ENCODE measurements around the gene KPNA6. TPM values are rescaled to one million over a fixed set of nuclear protein-coding genes. Genes with fewer than 3 reads are reported as not detected.

The KPNA6 gene
- polyA plus RNA-seq, 1 donor (not counting 4 experiments of a cell fraction or from before 2014, with no cell fraction given): 42.6 TPM

GRCh38 chr1:32184650-32185049 is 76.8 kb downstream of the KPNA6 start:
- FAIRE-seq: no peak
- peaks cover 15% of the 10 kb centered on the region for H3K4me1 ChIP-seq (ENCODE audit: control insufficient read depth, extremely low read depth, insufficient read depth, low read length)

DNA sequence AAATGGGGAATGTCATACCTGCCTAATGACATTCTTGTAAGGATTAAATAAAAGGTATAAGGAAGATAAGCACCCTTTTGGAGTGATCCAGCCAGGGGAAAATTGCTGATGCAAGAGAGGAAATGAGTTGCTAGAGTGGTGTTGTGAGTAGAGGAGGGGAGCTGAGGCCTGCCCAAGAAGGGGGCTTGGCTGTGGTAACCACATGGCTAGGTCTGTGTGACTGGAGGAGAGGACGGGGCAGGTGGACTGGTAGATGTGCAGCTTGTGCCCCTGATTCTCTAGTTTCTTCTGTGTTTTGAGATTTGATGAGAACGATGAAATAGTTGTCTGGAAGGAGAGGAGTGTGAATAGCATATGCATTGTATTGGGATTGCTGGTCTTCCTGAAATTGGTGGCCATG is 78.2 kb downstream of the KPNA6 start:
- peak overlapping the region; percentile 2 for H3K27ac ChIP-seq (ENCODE audit: control insufficient read depth, insufficient read depth, low read length)
- H3K9me3 ChIP-seq (ENCODE audit: control insufficient read depth, low read depth, low read length): no peaks in the 10 kb centered on the region
- peaks cover 29 to 70% of the 10 kb centered on the region in 2 experiments for H3K36me3 ChIP-seq (ENCODE audit: control insufficient read depth in 2 of 2, extremely low read depth in 1 of 2, insufficient read depth in 2 of 2, low read length in 2 of 2)
- H3K4me3 ChIP-seq (ENCODE audit: control insufficient read depth in 2 of 3, extremely low read depth in 1 of 3, insufficient read depth in 2 of 3, low read depth in 1 of 3, low read length in 3 of 3): no peak overlapping the region
- peaks cover 56% of the 10 kb centered on the region for H3K79me2 ChIP-seq (ENCODE audit: control insufficient read depth, insufficient read depth, low read length)
- dilution Hi-C loops (cut with MboI; ENCODE audit: extremely low pct_ligation_motif_present, low sequenced_read_pairs): no loop called here
- peaks cover 4% of the 10 kb centered on the region for H4K20me1 ChIP-seq (ENCODE audit: control insufficient read depth, extremely low read depth, insufficient read depth, low read length)
- H2AFZ ChIP-seq (ENCODE audit: control insufficient read depth, low read length): no peak overlapping the region
- H3K4me2 ChIP-seq (ENCODE audit: control insufficient read depth, extremely low read depth, insufficient read depth, low read depth, low read length): no peak overlapping the region
- no peak overlapping the region for H3K9ac ChIP-seq (ENCODE audit: control insufficient read depth, extremely low read depth, insufficient read depth, low read length)
- DNase-seq (ENCODE audit: low read depth, low spot score): no peak
- TF ChIP-seq CTCF (optimal IDR thresholded peaks at IDR 0.05 in 1 of 3, IDR thresholded peaks at IDR 0.05 in 1 of 3, conservative IDR thresholded peaks at IDR 0.05 in 1 of 3; ENCODE audit: extremely low read depth in 1 of 3, insufficient read depth in 2 of 3, low read length in 3 of 3) (no peak), EZH2 (IDR thresholded peaks at IDR 0.05; ENCODE audit: low read length) (no peak)
- H3K27me3 ChIP-seq (ENCODE audit: control insufficient read depth, extremely low read depth, insufficient read depth, low read length): no peaks in the 10 kb centered on the region
- H3K4me1 ChIP-seq (ENCODE audit: control insufficient read depth, extremely low read depth, insufficient read depth, low read length): peaks cover 11% of the 10 kb centered on the region
- H3K9me1 ChIP-seq (ENCODE audit: control insufficient read depth, extremely low read depth, insufficient read depth, low read length): peaks cover 7% of the 10 kb centered on the region
- no peak for FAIRE-seq

More at GRCh38 chr1:32184650-32185049, 76.8 kb downstream of the KPNA6 start:
- no peak overlapping the region for H3K27ac ChIP-seq (ENCODE audit: control insufficient read depth, insufficient read depth, low read length)
- TF ChIP-seq CTCF (optimal IDR thresholded peaks at IDR 0.05 in 1 of 3, IDR thresholded peaks at IDR 0.05 in 1 of 3, conservative IDR thresholded peaks at IDR 0.05 in 1 of 3; ENCODE audit: extremely low read depth in 1 of 3, insufficient read depth in 2 of 3, low read length in 3 of 3) (no peak), EZH2 (IDR thresholded peaks at IDR 0.05; ENCODE audit: low read length) (no peak)
- no peak overlapping the region for H3K9ac ChIP-seq (ENCODE audit: control insufficient read depth, extremely low read depth, insufficient read depth, low read length)
- H3K36me3 ChIP-seq (ENCODE audit: control insufficient read depth in 2 of 2, extremely low read depth in 1 of 2, insufficient read depth in 2 of 2, low read length in 2 of 2): peaks cover 23 to 62% of the 10 kb centered on the region in 2 experiments
- peaks cover 65% of the 10 kb centered on the region for H3K79me2 ChIP-seq (ENCODE audit: control insufficient read depth, insufficient read depth, low read length)
- peaks cover 7% of the 10 kb centered on the region for H3K9me1 ChIP-seq (ENCODE audit: control insufficient read depth, extremely low read depth, insufficient read depth, low read length)
- H3K9me3 ChIP-seq (ENCODE audit: control insufficient read depth, low read depth, low read length): no peaks in the 10 kb centered on the region
- no peak overlapping the region for H3K4me3 ChIP-seq (ENCODE audit: control insufficient read depth in 2 of 3, extremely low read depth in 1 of 3, insufficient read depth in 2 of 3, low read depth in 1 of 3, low read length in 3 of 3)
- H4K20me1 ChIP-seq (ENCODE audit: control insufficient read depth, extremely low read depth, insufficient read depth, low read length): peaks cover 4% of the 10 kb centered on the region
- no peaks in the 10 kb centered on the region for H3K27me3 ChIP-seq (ENCODE audit: control insufficient read depth, extremely low read depth, insufficient read depth, low read length)
- no peak overlapping the region for H3K4me2 ChIP-seq (ENCODE audit: control insufficient read depth, extremely low read depth, insufficient read depth, low read depth, low read length)
- dilution Hi-C loops (cut with MboI; ENCODE audit: extremely low pct_ligation_motif_present, low sequenced_read_pairs): no loop called here
- no peak overlapping the region for H2AFZ ChIP-seq (ENCODE audit: control insufficient read depth, low read length)
- no peak for DNase-seq (ENCODE audit: low read depth, low spot score)
